T-helper 2 cell treated with Interferon-gamma antibody and Interleukin-4, amounts not matched to agents 100 ng/mL and 5 ng/mL, for 36 hours (primary cell): ENCODE results near the gene STK11IP. TPM values are rescaled to one million over a fixed set of nuclear protein-coding genes. Genes with fewer than 3 reads are reported as not detected.

Source experiments
- intact Hi-C: fragments of 100-400 bp; cut with micrococcal nuclease; formaldehyde crosslinking; loops from one replicate; pipeline ENCODE4 v1.15.1; 2023
- total RNA-seq: library from RNA; stranded (reverse); gene quantifications from 2 replicates; pipeline ENCODE4 v1.2.3, GENCODE V29; 2022

The STK11IP gene, protein sequence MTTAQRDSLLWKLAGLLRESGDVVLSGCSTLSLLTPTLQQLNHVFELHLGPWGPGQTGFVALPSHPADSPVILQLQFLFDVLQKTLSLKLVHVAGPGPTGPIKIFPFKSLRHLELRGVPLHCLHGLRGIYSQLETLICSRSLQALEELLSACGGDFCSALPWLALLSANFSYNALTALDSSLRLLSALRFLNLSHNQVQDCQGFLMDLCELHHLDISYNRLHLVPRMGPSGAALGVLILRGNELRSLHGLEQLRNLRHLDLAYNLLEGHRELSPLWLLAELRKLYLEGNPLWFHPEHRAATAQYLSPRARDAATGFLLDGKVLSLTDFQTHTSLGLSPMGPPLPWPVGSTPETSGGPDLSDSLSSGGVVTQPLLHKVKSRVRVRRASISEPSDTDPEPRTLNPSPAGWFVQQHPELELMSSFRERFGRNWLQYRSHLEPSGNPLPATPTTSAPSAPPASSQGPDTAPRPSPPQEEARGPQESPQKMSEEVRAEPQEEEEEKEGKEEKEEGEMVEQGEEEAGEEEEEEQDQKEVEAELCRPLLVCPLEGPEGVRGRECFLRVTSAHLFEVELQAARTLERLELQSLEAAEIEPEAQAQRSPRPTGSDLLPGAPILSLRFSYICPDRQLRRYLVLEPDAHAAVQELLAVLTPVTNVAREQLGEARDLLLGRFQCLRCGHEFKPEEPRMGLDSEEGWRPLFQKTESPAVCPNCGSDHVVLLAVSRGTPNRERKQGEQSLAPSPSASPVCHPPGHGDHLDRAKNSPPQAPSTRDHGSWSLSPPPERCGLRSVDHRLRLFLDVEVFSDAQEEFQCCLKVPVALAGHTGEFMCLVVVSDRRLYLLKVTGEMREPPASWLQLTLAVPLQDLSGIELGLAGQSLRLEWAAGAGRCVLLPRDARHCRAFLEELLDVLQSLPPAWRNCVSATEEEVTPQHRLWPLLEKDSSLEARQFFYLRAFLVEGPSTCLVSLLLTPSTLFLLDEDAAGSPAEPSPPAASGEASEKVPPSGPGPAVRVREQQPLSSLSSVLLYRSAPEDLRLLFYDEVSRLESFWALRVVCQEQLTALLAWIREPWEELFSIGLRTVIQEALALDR
- total RNA-seq: 32.9 and 39.6 TPM in 2 replicates

DNA sequence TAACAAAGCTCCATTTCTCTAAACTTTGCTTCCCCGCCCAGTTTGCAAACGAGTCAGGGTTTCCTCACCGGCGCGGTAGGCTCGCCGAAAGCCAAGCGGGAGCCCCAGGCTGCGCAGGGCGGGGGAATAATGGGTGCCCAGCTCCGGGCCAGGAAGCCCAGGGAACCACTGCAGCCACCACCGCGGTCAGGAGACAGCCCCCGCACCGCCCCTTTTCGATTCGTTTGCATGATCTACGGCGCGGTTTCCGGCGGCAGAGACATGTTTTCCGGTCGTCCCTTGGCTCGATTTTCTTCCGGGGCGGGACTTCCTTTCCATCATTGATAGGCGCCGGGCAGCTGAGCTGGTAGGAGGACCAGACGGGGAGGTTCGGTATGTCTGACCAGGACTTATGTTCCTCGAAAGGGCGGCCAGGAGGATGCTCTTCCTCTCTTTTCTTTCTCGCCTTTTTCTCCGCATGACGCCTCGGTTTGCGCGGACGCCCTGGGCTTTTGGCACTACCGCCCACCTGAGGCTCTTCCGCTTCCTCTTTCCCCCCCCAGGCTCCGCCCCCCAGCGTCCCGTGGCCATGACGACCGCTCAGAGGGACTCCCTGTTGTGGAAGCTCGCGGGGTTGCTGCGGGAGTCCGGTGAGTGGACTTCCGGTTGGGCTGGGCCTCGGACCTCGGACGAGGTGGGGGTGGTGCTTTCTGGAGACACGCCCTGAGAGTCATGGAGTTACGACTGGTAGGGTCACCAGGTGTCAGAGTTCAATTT lies at the start of gene STK11IP:
TSS of gene STK11IP (plus strand) at position 306 of the 756 bp plus-strand sequence. CDS start at position 569, 263 bp downstream.
- intact Hi-C loops: loop anchor here (1.0 to 5.0 kb wide), 8 partner anchors 45 to 1380 kb away; partner anchors contain the start of genes ARPC2, CHPF, CNPPD1 and GLB1L

GRCh38 chr2:219548990-219549389 lies 48.7 kb upstream of the STK11IP start:
- intact Hi-C loops: no loop called here

GRCh38 chr2:219549619-219550018 lies 48.0 kb upstream of the STK11IP start:
- intact Hi-C loops: no loop called here

DNA sequence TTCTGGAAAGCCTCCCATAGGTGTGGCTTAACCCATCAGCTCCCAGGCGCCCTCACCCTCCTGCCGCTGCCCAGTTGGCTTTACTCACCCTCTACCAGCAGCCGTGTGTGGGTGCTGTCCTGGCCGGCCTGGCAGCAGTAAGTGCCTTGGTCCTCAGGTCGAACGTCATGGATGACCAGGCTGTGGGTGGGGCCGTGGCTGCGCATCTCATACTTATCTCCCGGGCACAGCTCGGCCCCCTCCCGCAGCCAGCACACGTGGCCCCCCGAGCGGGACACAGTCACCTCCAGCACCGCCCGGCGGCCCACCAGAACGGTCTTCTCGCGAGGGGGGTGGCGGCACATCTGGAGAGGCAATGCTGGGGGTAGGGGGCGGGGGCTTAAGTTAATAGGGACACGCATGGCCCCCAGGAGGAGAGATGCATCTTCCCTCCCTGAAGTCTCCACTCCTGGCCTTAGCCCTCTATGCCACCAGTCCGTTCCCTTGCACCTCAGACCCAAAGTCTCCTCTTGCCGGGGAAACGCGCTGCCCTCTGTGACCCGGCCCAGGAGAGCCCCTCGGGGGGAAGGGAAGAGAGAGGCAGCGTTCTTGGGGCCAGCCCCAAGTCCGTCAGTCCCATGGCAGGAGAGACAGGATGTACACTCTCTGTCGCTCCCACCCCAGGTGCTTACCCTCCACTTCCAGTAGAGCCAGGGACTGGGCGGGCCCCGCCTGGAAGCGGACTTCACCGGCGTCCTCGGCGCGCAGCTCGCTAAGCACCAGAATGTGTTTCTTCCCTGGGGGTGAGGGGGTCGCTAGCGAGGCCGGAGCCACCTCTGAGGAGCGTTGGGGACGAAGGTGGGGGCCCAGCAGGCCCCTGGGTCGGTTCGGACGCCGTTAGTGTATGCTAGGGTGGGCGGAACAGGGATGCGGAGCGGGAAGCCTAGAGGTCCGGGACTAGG lies 45.9 kb upstream of the STK11IP start:
- intact Hi-C loops: loop anchor here (1.0 kb wide), 3 partner anchors 8 to 164 kb away; partner anchors contain the start of genes CHPF, DNPEP and STK11IP

- intact Hi-C loops: loop anchor here (1.0 kb wide), 3 partner anchors 9 to 165 kb away; partner anchors contain the start of genes CHPF, DNPEP and STK11IP
These were observed 45.1 kb upstream of the STK11IP start for GRCh38 chr2:219552382-219553167.

- intact Hi-C loops: no loop called here
These were observed 44.6 kb upstream of the STK11IP start for GRCh38 chr2:219553168-219553417.

DNA sequence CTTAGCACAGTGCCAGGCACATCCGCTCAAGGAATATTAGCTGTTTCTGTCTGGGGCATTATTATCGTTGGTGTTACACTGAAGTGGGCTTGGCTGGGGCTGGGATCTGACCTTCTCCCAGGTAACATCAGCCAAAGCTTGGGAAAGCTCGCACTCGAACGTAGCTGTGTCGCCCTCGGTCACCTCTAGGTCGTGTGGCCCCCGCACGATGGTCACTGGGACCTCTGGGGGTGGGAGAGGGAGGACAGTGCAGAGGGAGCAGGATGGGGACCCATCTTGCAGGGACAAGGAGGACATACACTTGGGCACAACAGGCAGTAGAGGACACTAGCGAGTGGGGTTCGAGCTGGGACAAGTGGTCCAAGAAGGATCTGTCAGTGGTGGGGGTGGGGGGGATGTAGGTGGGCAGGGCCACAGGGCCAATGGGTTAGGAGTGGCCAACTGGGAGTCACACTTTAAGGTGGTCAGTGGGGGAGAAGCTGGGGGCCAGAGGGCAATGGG lies 44.1 kb upstream of the STK11IP start:
- intact Hi-C loops: no loop called here

GRCh38 chr2:219554350-219554749 lies 43.3 kb upstream of the STK11IP start:
- intact Hi-C loops: no loop called here

GRCh38 chr2:219555956-219556355 lies 41.7 kb upstream of the STK11IP start:
- intact Hi-C loops: no loop called here

DNA sequence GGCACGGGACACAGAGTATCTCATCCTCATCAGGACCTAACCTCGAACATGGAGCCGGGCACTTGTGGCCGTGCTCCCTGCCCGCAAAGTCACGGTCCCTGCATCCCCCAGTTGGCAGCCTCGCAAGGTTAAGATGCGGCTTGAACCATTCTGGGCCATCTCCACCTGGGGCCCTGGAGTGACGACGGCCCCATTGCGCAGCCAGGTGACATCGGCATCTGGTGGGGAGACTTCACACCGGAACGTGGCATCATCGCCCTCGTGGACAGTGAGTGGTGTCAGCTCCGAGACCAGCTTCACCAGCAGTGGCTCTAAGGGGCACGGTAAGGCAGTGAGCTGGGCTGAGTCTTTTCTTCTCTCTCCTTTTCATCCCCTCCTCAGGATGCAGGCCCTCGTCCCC lies 41.2 kb upstream of the STK11IP start:
- intact Hi-C loops: no loop called here

GRCh38 chr2:219557320-219557719 lies 40.3 kb upstream of the STK11IP start:
- intact Hi-C loops: no loop called here

GRCh38 chr2:219557791-219558785 lies 39.6 kb upstream of the STK11IP start:
- intact Hi-C loops: no loop called here

GRCh38 chr2:219559156-219559915 lies 38.3 kb upstream of the STK11IP start:
- intact Hi-C loops: no loop called here

DNA sequence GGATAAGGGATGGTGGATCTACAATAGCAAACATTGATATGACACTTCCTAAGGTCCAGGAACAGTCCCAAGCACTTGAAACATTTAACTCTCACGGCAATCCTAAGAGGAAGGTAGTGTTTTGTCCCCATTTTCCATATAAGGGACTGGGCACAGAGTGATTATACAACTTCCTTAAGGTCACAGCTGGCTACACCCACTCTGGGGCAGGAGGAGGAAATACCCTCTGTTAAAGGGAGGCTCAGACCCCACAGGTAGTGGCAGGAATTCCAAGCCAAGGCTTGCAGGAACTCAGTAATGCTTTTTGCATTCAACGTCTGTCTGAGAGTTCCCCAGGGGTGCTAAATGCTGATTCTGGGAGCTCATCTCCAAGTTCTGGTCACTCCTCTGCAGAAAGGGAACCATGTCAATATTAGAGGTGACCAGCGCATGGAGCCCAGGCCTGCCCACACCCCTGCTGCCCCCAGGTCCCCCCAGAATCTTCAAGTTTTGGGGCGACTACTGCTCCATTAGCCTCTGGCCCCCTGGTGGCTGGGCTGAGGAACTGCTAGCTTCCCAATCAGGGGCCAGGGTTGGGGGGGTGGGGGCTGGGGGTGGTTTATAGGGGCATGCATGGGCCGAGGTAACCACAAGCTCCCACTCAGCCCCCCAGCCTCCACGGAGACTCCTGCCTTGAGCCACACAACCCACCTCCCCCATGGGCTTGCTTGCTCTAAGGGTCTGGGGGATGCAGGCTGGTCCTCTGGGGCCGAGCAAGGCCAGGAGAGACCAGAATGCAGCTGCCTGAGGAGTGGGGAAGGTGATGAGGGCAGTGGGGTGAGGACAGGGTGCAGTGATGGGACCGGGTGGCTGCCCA lies 37.4 kb upstream of the STK11IP start:
- intact Hi-C loops: no loop called here

- intact Hi-C loops: no loop called here
These were observed 36.8 kb upstream of the STK11IP start for GRCh38 chr2:219560893-219561178.
